GM21529 (cell line): ENCODE results near the gene INSIG1.
A peak's percentile ranks its signal among the peaks of the same experiment; 100 is the strongest.

Source experiments
- ATAC-seq: cut with Tn5 transposase; IDR thresholded peaks from one replicate; pipeline ENCODE4 v1.9.1; 2021; ENCODE audit not compliant: unreplicated experiment

Gene INSIG1

GRCh38 chr7:155324012-155324917, 26.6 kb downstream of the INSIG1 start:
- ATAC-seq: no peak

DNA sequence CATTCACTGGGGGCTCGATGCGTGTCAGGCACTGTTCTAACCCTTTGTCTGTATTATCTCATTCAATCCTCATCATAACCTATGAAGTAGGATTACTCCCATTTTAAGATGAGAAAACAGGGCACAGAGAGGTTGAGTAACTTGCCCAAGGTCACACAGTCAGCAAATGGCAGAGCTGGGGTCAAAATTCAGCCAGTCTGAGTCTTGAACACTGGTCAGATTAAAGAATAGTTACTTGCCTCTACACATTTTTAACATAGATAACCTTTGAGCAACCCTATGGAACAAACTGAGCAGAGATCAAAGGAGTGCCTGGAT, 27.2 kb downstream of the INSIG1 start:
- ATAC-seq: no peak

DNA sequence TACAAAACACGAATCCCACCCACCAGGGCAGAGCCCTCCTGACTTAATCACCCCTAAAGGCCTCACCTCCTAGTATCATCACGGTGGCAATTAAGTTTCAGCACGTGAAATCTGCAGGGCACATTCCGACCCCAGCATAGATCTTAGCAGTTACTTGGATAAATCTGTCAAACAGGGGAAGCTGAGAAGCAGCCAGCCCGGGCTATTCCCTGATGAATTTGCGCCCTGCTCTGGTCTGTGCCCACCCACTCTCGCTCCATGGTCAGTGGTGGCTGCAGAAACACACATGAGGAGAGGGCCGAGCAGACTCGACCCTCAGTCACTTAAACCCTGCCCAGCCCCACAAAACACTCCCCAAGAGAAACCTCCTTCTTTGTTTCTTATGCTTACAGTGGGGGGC, 28.7 kb downstream of the INSIG1 start:
- ATAC-seq: no peak

DNA sequence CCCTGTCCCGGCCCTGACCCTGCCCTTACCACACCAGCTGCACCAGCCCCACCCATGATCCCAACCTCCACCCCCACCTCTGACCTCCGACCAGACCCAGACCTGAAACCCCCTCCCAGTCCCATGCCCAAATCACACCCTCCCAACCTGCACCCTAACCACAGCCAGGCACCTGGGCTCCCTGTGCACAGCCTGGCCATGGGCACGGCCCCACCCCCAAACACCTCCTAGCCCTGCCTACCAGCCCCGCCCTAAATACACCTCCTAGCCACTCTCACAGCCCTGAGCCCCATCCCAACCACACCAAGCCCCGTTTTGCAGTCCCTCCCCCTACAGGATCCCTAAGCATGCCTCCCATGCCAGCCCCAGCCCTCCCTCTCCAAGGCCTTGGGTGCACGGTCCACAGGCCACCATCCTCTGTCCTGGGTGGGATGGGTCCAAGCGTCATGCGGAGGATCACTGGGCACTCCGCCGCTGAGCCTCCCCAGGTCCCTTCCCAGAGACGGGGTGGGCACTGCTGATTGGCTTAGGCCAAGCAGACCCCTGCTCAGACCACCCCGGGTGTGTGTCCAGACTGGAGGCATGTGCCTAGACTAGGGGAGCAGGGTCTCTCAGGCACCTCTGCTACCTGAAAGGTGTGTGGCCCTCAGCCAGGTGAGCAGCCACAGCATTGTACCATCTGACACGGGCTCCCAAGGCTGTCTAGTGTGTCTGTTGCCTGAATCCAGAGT, 30.1 kb downstream of the INSIG1 start:
- ATAC-seq: no peak

GRCh38 chr7:155329225-155329624, 31.5 kb downstream of the INSIG1 start:
- no peak for ATAC-seq

- no peak for ATAC-seq
Measured at GRCh38 chr7:155331396-155331795, 33.7 kb downstream of the INSIG1 start.

GRCh38 chr7:155333346-155334234, 35.9 kb downstream of the INSIG1 start:
- ATAC-seq: no peak

- ATAC-seq: no peak
Measured at GRCh38 chr7:155336812-155337602, 39.3 kb downstream of the INSIG1 start.

DNA sequence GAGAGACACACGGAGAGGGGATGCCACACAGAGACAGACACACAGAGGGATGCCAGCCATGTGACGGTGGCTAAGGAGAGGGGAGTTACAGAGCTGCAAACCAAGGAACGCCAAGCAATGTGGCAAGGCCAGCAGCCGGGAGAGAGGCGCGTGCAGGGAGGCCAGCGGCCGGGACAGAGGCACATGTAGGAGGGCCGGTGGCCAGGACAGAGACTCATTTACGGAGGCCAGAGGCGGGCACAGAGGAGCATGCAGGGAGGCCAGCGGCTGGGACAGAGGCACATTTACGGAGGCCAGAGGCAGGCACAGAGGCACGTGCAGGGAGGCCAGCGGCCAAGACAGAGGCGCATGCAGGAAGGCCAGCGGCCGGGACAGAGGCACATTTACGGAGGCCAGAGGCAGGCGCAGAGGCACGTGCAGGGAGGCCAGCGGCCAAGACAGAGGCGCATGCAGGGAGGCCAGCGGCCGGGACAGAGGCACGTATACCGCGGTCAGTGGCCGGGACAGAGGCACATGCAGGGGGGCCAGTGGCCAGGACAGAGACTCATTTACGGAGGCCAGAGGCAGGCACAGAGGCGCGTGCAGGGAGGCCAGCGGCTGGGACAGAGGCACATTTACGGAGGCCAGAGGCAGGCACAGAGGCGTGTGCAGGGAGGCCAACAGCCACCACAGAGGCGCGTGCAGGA, 40.4 kb downstream of the INSIG1 start:
- ATAC-seq: no peak

DNA sequence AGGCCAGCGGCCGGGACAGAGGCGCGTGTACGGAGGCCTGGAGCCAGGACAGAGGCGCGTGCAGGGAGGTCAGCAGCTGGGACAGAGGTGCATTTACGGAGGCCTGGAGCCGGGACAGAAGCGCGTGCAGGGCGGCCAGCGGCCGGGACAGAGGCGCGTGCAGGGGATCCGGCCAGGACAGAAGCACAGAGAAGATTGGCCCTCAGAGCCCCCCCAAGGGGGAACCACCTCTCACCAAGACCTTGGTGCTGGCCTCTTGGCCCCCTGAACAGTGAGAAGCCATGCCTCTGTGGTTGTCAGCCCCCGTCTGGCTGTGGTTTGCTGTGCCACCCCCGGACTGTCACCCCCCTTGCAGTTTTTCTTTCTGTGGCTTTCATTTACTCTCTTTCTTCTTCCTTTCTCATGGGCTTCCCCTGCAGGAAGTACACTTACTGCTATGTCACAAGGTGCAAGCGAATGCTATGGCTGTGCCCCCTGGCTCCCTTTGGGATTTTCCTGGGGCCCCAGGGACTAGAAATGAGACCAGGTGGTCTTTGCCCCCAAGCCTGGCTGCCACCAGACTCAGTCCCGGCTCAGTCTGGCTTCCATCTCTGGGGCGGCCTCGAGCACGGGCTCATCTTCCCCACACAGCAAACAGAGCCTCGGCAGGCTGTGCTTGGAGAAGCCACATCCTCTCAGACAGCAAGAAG, 41.1 kb downstream of the INSIG1 start:
- ATAC-seq: peak; percentile 69

DNA sequence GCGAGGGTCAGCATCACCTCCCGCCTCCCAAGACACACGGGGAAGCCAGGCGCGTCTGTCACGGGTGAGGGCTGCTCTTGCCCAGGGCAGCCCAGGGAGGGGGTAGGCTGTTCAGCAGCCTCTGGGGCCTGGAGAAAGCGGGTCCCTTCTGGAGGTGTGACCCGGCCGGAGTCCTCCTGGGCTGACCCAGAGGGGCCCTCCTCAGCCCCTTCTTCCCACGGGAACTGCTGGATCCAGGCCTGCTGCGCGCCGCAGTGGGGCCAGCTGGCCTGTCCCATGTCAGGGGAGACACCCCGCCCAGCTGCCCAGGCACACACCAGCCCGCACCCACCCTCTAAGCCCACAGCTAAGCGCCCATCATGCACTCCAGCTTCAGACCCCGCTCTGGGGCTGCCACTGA, 41.8 kb downstream of the INSIG1 start:
- ATAC-seq: no peak

DNA sequence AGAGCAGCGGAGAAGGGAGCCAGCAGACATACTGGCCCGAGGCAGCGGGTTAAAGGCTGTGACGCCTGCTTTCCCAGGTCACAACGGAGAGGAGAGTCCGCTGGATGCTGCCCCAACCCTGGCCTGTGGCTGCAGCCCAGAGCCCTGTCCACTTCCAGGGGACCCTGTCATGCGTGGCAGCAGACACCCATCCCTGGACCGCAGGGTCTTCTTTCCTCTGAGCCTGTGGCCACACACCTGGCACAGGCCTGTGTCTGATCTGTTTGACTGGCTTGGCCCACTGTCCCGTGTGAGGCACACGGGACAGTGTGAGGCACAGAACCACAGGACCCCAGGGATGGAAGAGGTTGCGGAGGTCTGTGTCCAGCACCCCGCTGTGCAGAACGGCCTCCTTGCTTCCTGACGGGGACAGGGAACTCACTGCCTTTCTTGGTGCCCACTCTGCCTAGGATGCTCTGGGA, 42.4 kb downstream of the INSIG1 start:
- ATAC-seq: no peak

DNA sequence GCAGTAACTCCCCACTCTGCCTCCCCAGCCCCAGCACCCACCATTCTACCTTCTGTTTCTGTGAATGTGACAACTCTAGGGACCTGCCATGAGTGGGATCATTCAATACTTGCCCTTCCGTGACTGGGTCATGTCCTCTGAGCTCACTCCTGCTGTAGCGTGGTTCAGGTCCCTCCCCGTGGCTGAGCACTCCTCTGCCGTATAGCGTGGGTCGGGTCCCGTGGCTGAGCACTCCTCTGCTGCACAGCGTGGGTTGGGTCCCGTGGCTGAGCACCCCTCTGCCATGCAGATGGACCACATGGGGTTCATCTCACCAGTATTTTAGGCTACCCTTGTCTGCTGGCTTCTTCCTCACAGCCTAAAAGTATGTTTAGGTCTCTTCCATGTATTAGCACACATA, 43.0 kb downstream of the INSIG1 start:
- ATAC-seq: no peak

- no peak for ATAC-seq
Measured at GRCh38 chr7:155341463-155341983, 43.8 kb downstream of the INSIG1 start.

DNA sequence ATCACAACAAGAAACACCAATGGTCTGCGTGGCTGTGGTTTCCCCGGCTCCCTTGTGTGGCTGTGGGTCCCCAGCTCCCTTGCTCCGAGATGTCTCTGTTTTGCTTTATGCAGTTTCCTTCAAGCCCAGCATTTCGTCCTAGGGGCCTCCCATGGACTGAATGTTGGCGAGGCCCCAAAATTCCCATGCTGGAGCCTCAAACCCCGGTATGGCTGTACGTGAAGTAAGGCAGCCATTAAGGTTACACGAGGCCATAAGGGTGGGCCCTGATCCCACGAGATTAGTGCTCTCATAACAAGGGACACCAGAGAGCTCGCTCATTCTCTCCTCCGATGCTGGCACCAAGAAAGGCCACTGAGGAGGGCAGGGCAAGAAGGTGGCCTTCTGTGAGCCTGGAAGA, 44.6 kb downstream of the INSIG1 start:
- no peak for ATAC-seq

GRCh38 chr7:155343150-155343549, 45.5 kb downstream of the INSIG1 start:
- no peak for ATAC-seq

- no peak for ATAC-seq
Measured at GRCh38 chr7:155343661-155344121, 46.0 kb downstream of the INSIG1 start.

GRCh38 chr7:155344270-155344617, 46.6 kb downstream of the INSIG1 start:
- ATAC-seq: peak; percentile 51
